Stimulated activated CD8-positive, alpha-beta memory T cell treated with anti-CD3 and anti-CD28 coated beads, Interleukin-2, amount 100 ng/mL, for 48 hours (primary cell): Measurements from ENCODE around the gene PPP1R12B.
"Not testable (repeated sequence)": the region's sequence is repeated elsewhere in the genome, so short reads cannot be mapped to it uniquely, and the experiment has no call there.

Source experiments
- DNase-seq, 2 donors: peaks; one replicate each; pipeline ENCODE4 v3.0.0-alpha.2; 2020; ENCODE audit warnings: low read depth in 2 of 2

PPP1R12B gene

GRCh38 chr1:202614363-202615207 lies 266.1 kb downstream of the PPP1R12B start:
- DNase-seq, result not testable (repeated sequence)

GRCh38 chr1:202615208-202615500 lies 266.7 kb downstream of the PPP1R12B start:
- DNase-seq, result not testable (repeated sequence)

- no peak for DNase-seq
Measured at GRCh38 chr1:202615501-202616354, 267.2 kb downstream of the PPP1R12B start.

GRCh38 chr1:202616355-202616915 lies 267.9 kb downstream of the PPP1R12B start:
- DNase-seq, result no peak

GRCh38 chr1:202619012-202619411 lies 270.5 kb downstream of the PPP1R12B start:
- DNase-seq, result not testable (repeated sequence)

GRCh38 chr1:202619505-202619904 lies 271.0 kb downstream of the PPP1R12B start:
- no peak for DNase-seq

GRCh38 chr1:202620036-202620435 lies 271.5 kb downstream of the PPP1R12B start:
- DNase-seq, result not testable (repeated sequence)

- no peak for DNase-seq
Measured at GRCh38 chr1:202621446-202621845, 272.9 kb downstream of the PPP1R12B start.

- no peak for DNase-seq
Measured at GRCh38 chr1:202622388-202622787, 273.9 kb downstream of the PPP1R12B start.

GRCh38 chr1:202623075-202623474 lies 274.6 kb downstream of the PPP1R12B start:
- DNase-seq, result no peak

GRCh38 chr1:202623476-202623875 lies 275.0 kb downstream of the PPP1R12B start:
- DNase-seq, result not testable (repeated sequence)

- DNase-seq, result no peak
Measured at GRCh38 chr1:202624088-202624780, 275.7 kb downstream of the PPP1R12B start.

GRCh38 chr1:202624781-202625108 lies 276.2 kb downstream of the PPP1R12B start:
- no peak for DNase-seq

- DNase-seq, result peak; percentile 49 to 54
Measured at GRCh38 chr1:202625416-202626360, 277.2 kb downstream of the PPP1R12B start.

GRCh38 chr1:202627036-202627435 lies 278.5 kb downstream of the PPP1R12B start:
- not testable (repeated sequence) for DNase-seq

GRCh38 chr1:202627841-202628565 lies 279.5 kb downstream of the PPP1R12B start:
- no peak for DNase-seq

GRCh38 chr1:202628646-202629215 lies 280.2 kb downstream of the PPP1R12B start:
- DNase-seq, result no peak

- not testable (repeated sequence) for DNase-seq
Measured at GRCh38 chr1:202629257-202629811, 280.8 kb downstream of the PPP1R12B start.

GRCh38 chr1:202630096-202630495 lies 281.6 kb downstream of the PPP1R12B start:
- not testable (repeated sequence) for DNase-seq
